Activated CD8-positive, alpha-beta memory T cell treated with anti-CD3 and anti-CD28 coated beads, Interleukin-2, amount 10 ng/mL, durations not matched to agents 7 days and 5 days (primary cell): ENCODE measurements around the gene ASTN2. TPM values are rescaled to one million over a fixed set of nuclear protein-coding genes. Genes with fewer than 3 reads are reported as not detected.

Source experiments
- ATAC-seq: fragments of 150-1000 bp; cut with Tn5 transposase; one replicate; pipeline ENCODE4 v1.10.0; 2021; ENCODE audit warnings: moderate library complexity
- CTCF ChIA-PET: fragments of 350-600 bp; sonication (Branson Sonifier 250); formaldehyde crosslinking; loops from one replicate; lab custom pipeline; 2021; ENCODE audit warnings: antibody characterized with exemption; lab: Charles Lee
- DNase-seq: peaks from one replicate; pipeline ENCODE4 v3.0.0-alpha.2; 2020
- H3K27ac Mint-ChIP-seq: one replicate; pipeline ENCODE4 v1.8.0; 2021; ENCODE audit warnings: mild to moderate bottlenecking, mixed read lengths
- H3K27me3 Mint-ChIP-seq: one replicate; pipeline ENCODE4 v1.8.0; 2021; ENCODE audit warnings: mixed read lengths
- H3K36me3 Mint-ChIP-seq: one replicate; pipeline ENCODE4 v1.8.0; 2021; ENCODE audit warnings: mild to moderate bottlenecking, mixed read lengths
- H3K4me1 Mint-ChIP-seq: one replicate; pipeline ENCODE4 v1.8.0; 2021; ENCODE audit warnings: mixed read lengths
- H3K4me3 Mint-ChIP-seq: one replicate; pipeline ENCODE4 v1.8.0; 2021; ENCODE audit warnings: mild to moderate bottlenecking, moderate library complexity, mixed read lengths
- H3K9me3 Mint-ChIP-seq: one replicate; pipeline ENCODE4 v1.8.0; 2022; ENCODE audit warnings: low read depth, mixed read lengths
- total RNA-seq, 2 experiments: library from RNA; stranded (reverse); gene quantifications; one replicate each; pipeline ENCODE4 v1.2.3, GENCODE V29; 2021

Gene ASTN2
- total RNA-seq, 2 experiments from 2014 or later: 4.0 to 5.4 TPM

- ATAC-seq: no peak
- Mint-ChIP-seq H3K4me3 (no peak overlapping the region), H3K36me3 (no peaks in the 10 kb centered on the region), H3K27ac (no peak overlapping the region), H3K4me1 (no peaks in the 10 kb centered on the region), H3K27me3 (no peaks in the 10 kb centered on the region), H3K9me3 (peaks cover 3% of the 10 kb centered on the region)
- CTCF ChIA-PET: no interaction called here
- no peak for DNase-seq
These were observed 121.4 kb downstream of the ASTN2 start for GRCh38 chr9:117293206-117294114.

GRCh38 chr9:117290856-117291622 is 123.8 kb downstream of the ASTN2 start:
- ATAC-seq: no peak
- no peak for DNase-seq
- Mint-ChIP-seq H3K27me3 (no peaks in the 10 kb centered on the region), H3K36me3 (no peaks in the 10 kb centered on the region), H3K4me3 (no peak overlapping the region), H3K9me3 (peaks cover 3% of the 10 kb centered on the region), H3K27ac (no peak overlapping the region), H3K4me1 (no peaks in the 10 kb centered on the region)
- CTCF ChIA-PET: no interaction called here

- Mint-ChIP-seq H3K36me3 (no peaks in the 10 kb centered on the region), H3K27ac (no peak overlapping the region), H3K9me3 (peaks cover 3% of the 10 kb centered on the region), H3K4me3 (no peak overlapping the region), H3K4me1 (no peaks in the 10 kb centered on the region), H3K27me3 (no peaks in the 10 kb centered on the region)
- CTCF ChIA-PET: no interaction called here
- ATAC-seq: no peak
- no peak for DNase-seq
These were observed 124.5 kb downstream of the ASTN2 start for GRCh38 chr9:117290306-117290840.

GRCh38 chr9:117286245-117286644 is 128.6 kb downstream of the ASTN2 start:
- H3K36me3 Mint-ChIP-seq: no peaks in the 10 kb centered on the region
- no peak overlapping the region for H3K4me3 Mint-ChIP-seq
- ATAC-seq (no peak), DNase-seq (no peak)
- H3K27me3 Mint-ChIP-seq: no peaks in the 10 kb centered on the region
- no peaks in the 10 kb centered on the region for H3K4me1 Mint-ChIP-seq
- H3K9me3 Mint-ChIP-seq: peaks cover 3% of the 10 kb centered on the region
- H3K27ac Mint-ChIP-seq: no peak overlapping the region
- CTCF ChIA-PET: no interaction called here

- Mint-ChIP-seq H3K27me3 (no peaks in the 10 kb centered on the region), H3K36me3 (no peaks in the 10 kb centered on the region), H3K4me1 (no peaks in the 10 kb centered on the region), H3K4me3 (no peak overlapping the region), H3K9me3 (peaks cover 3% of the 10 kb centered on the region), H3K27ac (no peak overlapping the region)
- no peak for ATAC-seq
- CTCF ChIA-PET: no interaction called here
- no peak for DNase-seq
These were observed 130.4 kb downstream of the ASTN2 start for GRCh38 chr9:117284414-117284813.

- no peak for ATAC-seq
These were observed 132.3 kb downstream of the ASTN2 start for GRCh38 chr9:117282541-117282940.

GRCh38 chr9:117278471-117279035 is 136.3 kb downstream of the ASTN2 start:
- Mint-ChIP-seq H3K9me3 (peaks cover 3% of the 10 kb centered on the region), H3K36me3 (no peaks in the 10 kb centered on the region), H3K4me3 (no peak overlapping the region), H3K27me3 (no peaks in the 10 kb centered on the region), H3K4me1 (no peaks in the 10 kb centered on the region), H3K27ac (no peak overlapping the region)
- ATAC-seq: no peak
- CTCF ChIA-PET: no interaction called here
- no peak for DNase-seq

More at GRCh38 chr9:117282541-117282940, 132.3 kb downstream of the ASTN2 start:
- peaks cover 3% of the 10 kb centered on the region for H3K9me3 Mint-ChIP-seq
- H3K36me3 Mint-ChIP-seq: no peaks in the 10 kb centered on the region
- DNase-seq: no peak
- H3K4me1 Mint-ChIP-seq: no peaks in the 10 kb centered on the region
- CTCF ChIA-PET: no interaction called here
- no peak overlapping the region for H3K27ac Mint-ChIP-seq
- no peaks in the 10 kb centered on the region for H3K27me3 Mint-ChIP-seq
- no peak overlapping the region for H3K4me3 Mint-ChIP-seq

GRCh38 chr9:117278020-117278419 is 136.8 kb downstream of the ASTN2 start:
- Mint-ChIP-seq H3K36me3 (no peaks in the 10 kb centered on the region), H3K4me3 (no peak overlapping the region), H3K27me3 (no peaks in the 10 kb centered on the region), H3K4me1 (no peaks in the 10 kb centered on the region), H3K27ac (no peak overlapping the region), H3K9me3 (peaks cover 3% of the 10 kb centered on the region)
- DNase-seq: no peak
- CTCF ChIA-PET: no interaction called here
- no peak for ATAC-seq

GRCh38 chr9:117276444-117276843 is 138.4 kb downstream of the ASTN2 start:
- Mint-ChIP-seq H3K4me1 (no peaks in the 10 kb centered on the region), H3K36me3 (no peaks in the 10 kb centered on the region), H3K27me3 (no peaks in the 10 kb centered on the region), H3K27ac (no peak overlapping the region), H3K4me3 (no peak overlapping the region), H3K9me3 (no peaks in the 10 kb centered on the region)
- DNase-seq: no peak
- CTCF ChIA-PET: no interaction called here
- ATAC-seq: no peak

GRCh38 chr9:117273612-117274011 is 141.2 kb downstream of the ASTN2 start:
- H3K27ac Mint-ChIP-seq: no peak overlapping the region
- ATAC-seq: no peak

GRCh38 chr9:117268847-117269446 is 145.9 kb downstream of the ASTN2 start:
- H3K4me3 Mint-ChIP-seq: no peak overlapping the region
- no peaks in the 10 kb centered on the region for H3K27me3 Mint-ChIP-seq
- no peak overlapping the region for H3K27ac Mint-ChIP-seq
- CTCF ChIA-PET: no interaction called here
- no peak for ATAC-seq
- no peak for DNase-seq
- H3K4me1 Mint-ChIP-seq: no peaks in the 10 kb centered on the region
- no peaks in the 10 kb centered on the region for H3K9me3 Mint-ChIP-seq
- H3K36me3 Mint-ChIP-seq: no peaks in the 10 kb centered on the region

More at GRCh38 chr9:117273612-117274011, 141.2 kb downstream of the ASTN2 start:
- Mint-ChIP-seq H3K36me3 (no peaks in the 10 kb centered on the region), H3K4me3 (no peak overlapping the region), H3K27me3 (no peaks in the 10 kb centered on the region), H3K4me1 (no peaks in the 10 kb centered on the region), H3K9me3 (no peaks in the 10 kb centered on the region)
- CTCF ChIA-PET: no interaction called here
- DNase-seq: no peak

- CTCF ChIA-PET: no interaction called here
- Mint-ChIP-seq H3K4me1 (no peaks in the 10 kb centered on the region), H3K27ac (no peak overlapping the region), H3K36me3 (no peaks in the 10 kb centered on the region), H3K4me3 (no peak overlapping the region), H3K27me3 (no peaks in the 10 kb centered on the region), H3K9me3 (no peaks in the 10 kb centered on the region)
- no peak for ATAC-seq
- no peak for DNase-seq
These were observed 147.9 kb downstream of the ASTN2 start for GRCh38 chr9:117266855-117267497.

- Mint-ChIP-seq H3K4me1 (no peaks in the 10 kb centered on the region), H3K4me3 (no peak overlapping the region), H3K27me3 (no peaks in the 10 kb centered on the region), H3K27ac (no peak overlapping the region), H3K36me3 (no peaks in the 10 kb centered on the region), H3K9me3 (peaks cover 2% of the 10 kb centered on the region)
- ATAC-seq: no peak
- DNase-seq: no peak
- CTCF ChIA-PET: no interaction called here
These were observed 149.6 kb downstream of the ASTN2 start for GRCh38 chr9:117265253-117265652.
